Stimulated activated CD8-positive, alpha-beta memory T cell treated with anti-CD3 and anti-CD28 coated beads, Interleukin-12 subunit alpha, Interleukin-12 subunit beta, amount 100 ng/mL, for 24 hours (primary cell): Measurements from ENCODE around the gene STK11.

Experiments used
- DNase-seq: peaks from one replicate; pipeline ENCODE4 v3.0.0-alpha.2; 2020; ENCODE audit errors: extremely low read depth

The STK11 gene

GRCh38 chr19:1273263-1274041 is 67.9 kb downstream of the STK11 start:
- no peak for DNase-seq

- DNase-seq = no peak
Measured at GRCh38 chr19:1274081-1274851, 68.7 kb downstream of the STK11 start.

GRCh38 chr19:1274852-1275259 is 69.3 kb downstream of the STK11 start:
- DNase-seq = no peak

GRCh38 chr19:1275260-1275975 is 69.8 kb downstream of the STK11 start, which contains the start of gene FAM174C:
FAM174C (plus strand) TSS chr19:1275530; CDS start chr19:1275550, 20 bp downstream.
- peak; percentile 93 for DNase-seq

GRCh38 chr19:1275976-1276627 is 70.5 kb downstream of the STK11 start:
- no peak for DNase-seq

GRCh38 chr19:1276628-1277022 is 71.0 kb downstream of the STK11 start:
- no peak for DNase-seq

GRCh38 chr19:1277061-1277460 is 71.5 kb downstream of the STK11 start:
- DNase-seq = no peak
